NCI-H69 (cell line): Measurements from ENCODE around the gene ATP10B.
"Not testable (repeated sequence)": the region's sequence is repeated elsewhere in the genome, so short reads cannot be mapped to it uniquely, and the experiment has no call there.

Experiments used
- DNase-seq: peaks from one replicate; lab custom pipeline; 2025; lab: John Stamatoyannopoulos, UW

ATP10B gene

GRCh38 chr5:160812996-160813395 lies 39.0 kb downstream of the ATP10B start:
- DNase-seq: not testable (repeated sequence)

- no peak for DNase-seq
Observed at GRCh38 chr5:160805376-160805775, 46.6 kb downstream of the ATP10B start.

GRCh38 chr5:160802592-160802991 lies 49.4 kb downstream of the ATP10B start:
- DNase-seq: peak; percentile 52

GRCh38 chr5:160800375-160801275 lies 51.4 kb downstream of the ATP10B start:
- peak; percentile 70 for DNase-seq

GRCh38 chr5:160799184-160799583 lies 52.8 kb downstream of the ATP10B start:
- DNase-seq: peak; percentile 31

GRCh38 chr5:160797020-160797419 lies 55.0 kb downstream of the ATP10B start:
- DNase-seq: no peak

GRCh38 chr5:160793530-160793899 lies 58.5 kb downstream of the ATP10B start:
- DNase-seq: no peak

- no peak for DNase-seq
Observed at GRCh38 chr5:160792732-160793529, 59.1 kb downstream of the ATP10B start.

- no peak for DNase-seq
Observed at GRCh38 chr5:160792281-160792680, 59.7 kb downstream of the ATP10B start.

GRCh38 chr5:160789219-160789859 lies 62.7 kb downstream of the ATP10B start:
- DNase-seq: no peak

GRCh38 chr5:160788102-160788660 lies 63.8 kb downstream of the ATP10B start:
- no peak for DNase-seq

- DNase-seq: peak; percentile 89
Observed at GRCh38 chr5:160787240-160787639, 64.8 kb downstream of the ATP10B start.

- peak; percentile 86 for DNase-seq
Observed at GRCh38 chr5:160774666-160775315, 77.2 kb downstream of the ATP10B start.

GRCh38 chr5:160773646-160774410 lies 78.2 kb downstream of the ATP10B start:
- peak; percentile 97 for DNase-seq

- peak; percentile 16 for DNase-seq
Observed at GRCh38 chr5:160772854-160773253, 79.2 kb downstream of the ATP10B start.

- DNase-seq: peak; percentile 30
Observed at GRCh38 chr5:160770718-160771117, 81.3 kb downstream of the ATP10B start.

- DNase-seq: peak; percentile 98
Observed at GRCh38 chr5:160769301-160769700, 82.7 kb downstream of the ATP10B start.

- no peak for DNase-seq
Observed at GRCh38 chr5:160767062-160767461, 84.9 kb downstream of the ATP10B start.

- DNase-seq: no peak
Observed at GRCh38 chr5:160760008-160760407, 92.0 kb downstream of the ATP10B start.

- DNase-seq: no peak
Observed at GRCh38 chr5:160757194-160757593, 94.8 kb downstream of the ATP10B start.
